OCI-LY7 (cell line): ENCODE data around the gene ZNF212. TPM values are rescaled to one million over a fixed set of nuclear protein-coding genes. Genes with fewer than 3 reads are reported as not detected.

Experiments
- BruUV-seq: library from RNA; stranded (reverse); fragments of 400-500 nt; replicated peaks from 2 replicates; lab custom pipeline; 2021; lab: Mats Ljungman, UMichigan
- CTCF ChIA-PET: fragments of 300-600 bp; sonication (Branson Sonifier 250); formaldehyde crosslinking; loops from one replicate; lab custom pipeline; 2022; ENCODE audit warnings: antibody characterized with exemption; ENCODE audit not compliant: unreplicated experiment; lab: Charles Lee
- POLR2A ChIA-PET: fragments of 300-600 bp; sonication (Branson Sonifier 250); formaldehyde crosslinking; loops from one replicate; lab custom pipeline; 2022; ENCODE audit warnings: antibody characterized with exemption; lab: Charles Lee
- DNase-seq: peaks from one replicate; pipeline ENCODE4 v3.0.0-alpha.2; 2015; ENCODE audit warnings: low spot score
- H2AFZ ChIP-seq: fragments of 200-600 bp; sonication (generic), shearing (Covaris generic); 2 replicates; pipeline ENCODE4 v1.6.1; 2014; ENCODE audit warnings: mild to moderate bottlenecking, antibody characterized with exemption, low read length, moderate library complexity
- H3K27ac ChIP-seq: fragments of 200-600 bp; sonication (generic); 2 replicates; pipeline ENCODE4 v1.5.1; 2014; ENCODE audit warnings: mixed run types, low read depth, mild to moderate bottlenecking, moderate library complexity, low read length, inconsistent platforms; ENCODE audit not compliant: poor library complexity, severe bottlenecking
- H3K36me3 ChIP-seq: fragments of 200-600 bp; sonication (generic); 2 replicates; pipeline ENCODE4 v1.6.1; 2014; ENCODE audit warnings: mild to moderate bottlenecking, antibody characterized with exemption, low read length, moderate library complexity, mixed read lengths; ENCODE audit not compliant: insufficient read depth
- H3K4me1 ChIP-seq: fragments of 200-600 bp; sonication (generic); 2 replicates; pipeline ENCODE4 v1.5.1; 2014; ENCODE audit warnings: mild to moderate bottlenecking, low read length; ENCODE audit not compliant: insufficient read depth, poor library complexity, severe bottlenecking
- H3K4me2 ChIP-seq: fragments of 200-600 bp; sonication (generic); 2 replicates; pipeline ENCODE4 v1.6.1; 2014; ENCODE audit warnings: mild to moderate bottlenecking, low read length
- H3K4me3 ChIP-seq: fragments of 200-600 bp; sonication (generic); 2 replicates; pipeline ENCODE4 v1.5.1; 2014; ENCODE audit warnings: mild to moderate bottlenecking, low read depth, low read length; ENCODE audit not compliant: poor library complexity, severe bottlenecking
- H3K79me2 ChIP-seq: fragments of 200-600 bp; sonication (generic); 2 replicates; pipeline ENCODE4 v1.6.1; 2016; ENCODE audit warnings: low read depth, mild to moderate bottlenecking, low read length, moderate library complexity, mixed read lengths; ENCODE audit not compliant: insufficient read depth
- H3K9me2 ChIP-seq: fragments of 200-600 bp; sonication (generic); 2 replicates; pipeline ENCODE4 v1.6.1; 2016; ENCODE audit warnings: mild to moderate bottlenecking, low read length, mixed read lengths; ENCODE audit not compliant: insufficient read depth
- H3K9me3 ChIP-seq: fragments of 200-600 bp; sonication (generic); 2 replicates; pipeline ENCODE4 v1.6.1; 2014; ENCODE audit warnings: mild to moderate bottlenecking, mixed run types, low read length, mixed read lengths
- H4K20me1 ChIP-seq: fragments of 200-600 bp; sonication (generic); 2 replicates; pipeline ENCODE4 v1.6.1; 2014; ENCODE audit warnings: mild to moderate bottlenecking, antibody characterized with exemption, low read length, moderate library complexity, mixed read lengths; ENCODE audit not compliant: insufficient read depth
- CTCF ChIP-seq: fragments of 200-600 bp; sonication (generic); conservative IDR thresholded peaks from 2 replicates; pipeline ENCODE4 v1.5.1; 2014; ENCODE audit warnings: mild to moderate bottlenecking, antibody characterized with exemption, low read length, moderate library complexity, mixed read lengths
- EZH2phosphoT487 ChIP-seq: fragments of 200-600 bp; sonication (generic); IDR thresholded peaks from 2 replicates; pipeline ENCODE4 v1.6.1; 2018; ENCODE audit warnings: low read depth, borderline replicate concordance, mild to moderate bottlenecking, mixed run types, antibody characterized with exemption, low read length, moderate library complexity, mixed read lengths
- intact Hi-C: fragments of 100-400 bp; cut with micrococcal nuclease; formaldehyde crosslinking; loops from one replicate; pipeline ENCODE4 v1.10.0; 2022; ENCODE audit not compliant: unreplicated experiment
- total RNA-seq, 2 experiments: library from RNA; depleted of rRNA in 1 of 2; stranded (reverse); fragments of >200 nt in 1 of 2; shearing (Covaris generic) in 1 of 2; gene quantifications; 2 replicates each; pipeline ENCODE4 v1.2.3, GENCODE V29; 2014 to 2022

The ZNF212 gene
- total RNA-seq, 2 experiments from 2014 or later, result 11.6 to 12.7 TPM

DNA sequence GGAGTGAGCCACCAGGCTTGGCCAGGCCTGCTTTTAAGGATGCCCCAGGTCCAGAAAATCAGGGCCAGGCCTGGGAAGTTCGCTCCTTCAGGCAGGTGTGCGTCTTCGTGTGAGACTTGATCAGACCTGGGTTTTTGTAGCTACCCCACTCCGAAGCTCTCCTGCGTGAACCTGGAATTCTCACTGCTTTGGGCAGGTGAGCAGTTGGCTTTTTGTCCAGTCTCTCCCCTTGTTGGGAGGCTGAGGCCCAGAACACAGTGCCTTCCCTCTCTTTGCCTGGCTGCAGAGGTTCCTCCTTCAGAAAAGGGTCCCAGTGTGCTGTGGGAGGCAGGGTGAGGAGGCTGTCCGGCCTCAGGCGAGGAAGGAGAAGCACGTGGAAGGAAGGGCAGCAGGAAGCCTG lies 49.8 kb downstream of the ZNF212 start:
- intact Hi-C loops, result no loop called here
- H3K9me3 ChIP-seq, result no peaks in the 10 kb centered on the region
- TF ChIP-seq CTCF (no peak), EZH2phosphoT487 (no peak)
- BruUV-seq, result no TSS peak
- H3K4me3 ChIP-seq, result no peak overlapping the region
- H3K9me2 ChIP-seq, result no peaks in the 10 kb centered on the region
- H3K4me2 ChIP-seq, result no peak overlapping the region
- H2AFZ ChIP-seq, result no peak overlapping the region
- H3K27ac ChIP-seq, result no peak overlapping the region
- CTCF ChIA-PET, result no interaction called here
- no peaks in the 10 kb centered on the region for H3K79me2 ChIP-seq
- peaks cover 4% of the 10 kb centered on the region; the same call in 1 of the 2 replicates for H4K20me1 ChIP-seq
- H3K36me3 ChIP-seq, result no peaks in the 10 kb centered on the region
- H3K4me1 ChIP-seq, result peaks cover 27% of the 10 kb centered on the region
- DNase-seq, result no peak
- POLR2A ChIA-PET, result interaction anchor here (0.7 kb wide), 1 partner anchor 10 kb away, joined by 6 read pairs; no protein-coding TSS in a partner anchor

- Histone ChIP-seq H3K4me3 (no peak overlapping the region), H3K9me3 (no peaks in the 10 kb centered on the region), H4K20me1 (no peaks in the 10 kb centered on the region), H3K4me2 (no peak overlapping the region), H3K9me2 (no peaks in the 10 kb centered on the region), H3K4me1 (peaks cover 21% of the 10 kb centered on the region), H3K27ac (no peak overlapping the region), H3K36me3 (no peaks in the 10 kb centered on the region), H3K79me2 (no peaks in the 10 kb centered on the region), H2AFZ (no peak overlapping the region)
- intact Hi-C loops, result no loop called here
- POLR2A ChIA-PET, result interaction anchor here (0.6 to 1.1 kb wide), 3 partner anchors 36 to 649 kb away, joined by 3 to 4 read pairs (median 3); no protein-coding TSS in a partner anchor
- no peak for DNase-seq
- CTCF ChIA-PET, result no interaction called here
- TF ChIP-seq CTCF (no peak), EZH2phosphoT487 (no peak)
- BruUV-seq, result no TSS peak
Observed at GRCh38 chr7:149289856-149290255, 50.4 kb downstream of the ZNF212 start.

DNA sequence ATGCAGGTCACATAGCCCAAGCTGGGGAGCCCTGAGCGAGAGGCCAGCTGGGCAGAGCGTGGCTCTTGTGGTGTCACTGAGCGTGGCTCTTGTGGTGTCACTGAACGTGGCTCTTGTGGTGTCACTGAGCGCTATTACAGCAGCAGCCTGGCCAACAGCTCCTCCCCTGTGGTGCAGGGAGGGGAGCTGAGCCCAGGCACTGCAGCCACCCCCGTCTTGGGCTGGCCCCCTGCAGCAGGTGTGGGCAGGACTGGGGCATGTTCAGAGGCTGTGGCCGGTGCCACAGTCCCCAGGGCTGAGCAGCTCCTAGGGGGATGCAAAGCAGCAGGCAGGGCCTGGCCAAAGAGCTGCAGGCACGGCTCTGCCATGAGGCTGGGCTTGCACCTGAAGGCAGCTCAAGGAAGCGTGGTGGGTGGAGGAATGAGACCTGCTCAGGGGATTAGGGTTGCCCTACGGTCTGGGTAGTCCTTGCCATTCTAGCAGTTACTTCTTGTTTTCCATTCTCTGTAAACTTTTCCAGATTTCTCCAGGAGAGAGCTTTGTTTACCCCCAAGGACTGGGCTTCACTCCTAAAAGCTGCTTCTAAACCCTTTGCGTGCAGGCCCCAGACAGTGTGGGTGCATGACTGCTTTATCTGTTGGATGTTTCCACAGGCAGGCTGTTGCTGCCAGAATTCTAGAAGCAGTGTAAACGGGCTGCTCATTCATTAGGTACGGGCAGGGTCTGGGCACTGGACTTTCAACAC lies 51.8 kb downstream of the ZNF212 start:
- H3K4me3 ChIP-seq, result no peak overlapping the region
- H3K36me3 ChIP-seq, result no peaks in the 10 kb centered on the region
- BruUV-seq, result no TSS peak
- peaks cover 10% of the 10 kb centered on the region for H3K4me1 ChIP-seq
- H2AFZ ChIP-seq, result no peak overlapping the region
- intact Hi-C loops, result no loop called here
- H3K27ac ChIP-seq, result no peak overlapping the region
- DNase-seq, result peak; percentile 8
- no peak overlapping the region for H3K4me2 ChIP-seq
- TF ChIP-seq EZH2phosphoT487 (no peak), CTCF (no peak)
- ChIA-PET POLR2A (interaction anchor here (0.5 to 1.1 kb wide), 3 partner anchors 18 to 418 kb away, joined by 3 to 5 read pairs (median 4); no protein-coding TSS in a partner anchor), CTCF (interaction anchor here (0.6 kb wide), 1 partner anchor 334 kb away, joined by 3 read pairs; no protein-coding TSS in a partner anchor)
- no peaks in the 10 kb centered on the region for H3K79me2 ChIP-seq
- no peaks in the 10 kb centered on the region for H3K9me3 ChIP-seq
- no peaks in the 10 kb centered on the region for H3K9me2 ChIP-seq
- H4K20me1 ChIP-seq, result no peaks in the 10 kb centered on the region
